HEK293 (cell line): ENCODE results near the gene PLB1.

Experiments
- CTCF ChIA-PET: fragments of 350-600 bp; formaldehyde crosslinking; extraction: SDS; loops from one replicate; lab custom pipeline; 2021; ENCODE audit warnings: antibody characterized with exemption; lab: Yijun Ruan, JAX
- POLR2A ChIA-PET: fragments of 300-600 bp; formaldehyde crosslinking; extraction: SDS; loops from one replicate; lab custom pipeline; 2020; ENCODE audit warnings: antibody characterized with exemption, inconsistent platforms; lab: Yijun Ruan, JAX
- H3K27ac ChIP-seq: fragments of 200-500 bp; sonication (Bioruptor generic); 2 replicates; pipeline ENCODE4 v1.5.1; 2014; ENCODE audit warnings: low read depth, low read length, control low read depth, inconsistent platforms; ENCODE audit errors: extremely low read depth
- H3K36me3 ChIP-seq, 2 experiments: fragments of 200-500 bp in 1 of 2; sonication (Bioruptor generic) in 1 of 2; 1 replicate in 1 of 2; 2 replicates in 1 of 2; pipeline ENCODE4 v1.5.1; 2014 to 2017; ENCODE audit warnings: inconsistent platforms in 2 of 2, low read length in 2 of 2; ENCODE audit not compliant: control insufficient read depth in 2 of 2, insufficient read depth in 1 of 2
- H3K4me1 ChIP-seq: fragments of 200-500 bp; sonication (Bioruptor generic); 2 replicates; pipeline ENCODE4 v1.5.1; 2014; ENCODE audit warnings: mild to moderate bottlenecking, low read length, inconsistent platforms; ENCODE audit not compliant: control insufficient read depth, insufficient read depth
- H3K4me3 ChIP-seq: 2 replicates; pipeline ENCODE4 v1.5.1; 2011; ENCODE audit warnings: low read depth, mild to moderate bottlenecking, control low read depth, low read length, moderate library complexity
- H3K9me3 ChIP-seq: fragments of 200-500 bp; sonication (Bioruptor generic); 2 replicates; pipeline ENCODE4 v1.5.1; 2014; ENCODE audit warnings: low read depth, low read length, inconsistent platforms; ENCODE audit not compliant: control insufficient read depth, insufficient read depth
- GLIS1 ChIP-seq: fragments of 450-650 bp; formaldehyde crosslinking; IDR thresholded peaks from 2 replicates; pipeline ENCODE4 v1.5.1; 2016; ENCODE audit warnings: missing biosample characterization, missing genetic modification characterization
- KLF8 ChIP-seq: fragments of 450-650 bp; formaldehyde crosslinking; IDR thresholded peaks from 2 replicates; pipeline ENCODE4 v1.5.1; 2016; ENCODE audit warnings: missing biosample characterization, missing genetic modification characterization
- ZBTB17 ChIP-seq: fragments of 450-650 bp; formaldehyde crosslinking; IDR thresholded peaks from 2 replicates; pipeline ENCODE4 v1.5.1; 2016; ENCODE audit warnings: missing biosample characterization, missing genetic modification characterization
- ZFP41 ChIP-seq: fragments of 450-650 bp; formaldehyde crosslinking; IDR thresholded peaks from 2 replicates; pipeline ENCODE4 v1.5.1; 2016; ENCODE audit warnings: missing biosample characterization, missing genetic modification characterization, borderline replicate concordance
- ZNF133 ChIP-seq: fragments of 450-650 bp; formaldehyde crosslinking; IDR thresholded peaks from 2 replicates; pipeline ENCODE4 v1.5.1; 2016; ENCODE audit warnings: missing biosample characterization, missing genetic modification characterization
- ZNF19 ChIP-seq: fragments of 450-650 bp; formaldehyde crosslinking; IDR thresholded peaks from 2 replicates; pipeline ENCODE4; 2016; ENCODE audit warnings: missing biosample characterization, missing genetic modification characterization, low read depth
- ZNF23 ChIP-seq: fragments of 450-650 bp; formaldehyde crosslinking; IDR thresholded peaks from 2 replicates; pipeline ENCODE4 v1.5.1; 2016; ENCODE audit warnings: missing biosample characterization, missing genetic modification characterization, borderline replicate concordance
- ZNF266 ChIP-seq: fragments of 450-650 bp; formaldehyde crosslinking; IDR thresholded peaks from 2 replicates; pipeline ENCODE4 v1.5.1; 2016; ENCODE audit warnings: missing biosample characterization, missing genetic modification characterization, low read depth
- ZNF350 ChIP-seq: fragments of 450-650 bp; formaldehyde crosslinking; IDR thresholded peaks from 2 replicates; pipeline ENCODE4 v1.5.0; 2017; ENCODE audit warnings: missing biosample characterization, mild to moderate bottlenecking, missing genetic modification characterization
- ZNF394 ChIP-seq: fragments of 450-650 bp; formaldehyde crosslinking; IDR thresholded peaks from 2 replicates; pipeline ENCODE4 v1.5.1; 2016; ENCODE audit warnings: missing biosample characterization, missing genetic modification characterization, mild to moderate bottlenecking, moderate library complexity, borderline replicate concordance
- ZNF555 ChIP-seq: fragments of 450-650 bp; formaldehyde crosslinking; conservative IDR thresholded peaks from 2 replicates; pipeline ENCODE4 v1.5.1; 2017; ENCODE audit warnings: missing biosample characterization, mild to moderate bottlenecking, missing genetic modification characterization, inconsistent platforms
- ZNF658 ChIP-seq: fragments of 450-650 bp; formaldehyde crosslinking; IDR thresholded peaks from 2 replicates; pipeline ENCODE4; 2016; ENCODE audit warnings: missing biosample characterization, missing genetic modification characterization
- ZNF837 ChIP-seq: fragments of 450-650 bp; formaldehyde crosslinking; IDR thresholded peaks from 2 replicates; pipeline ENCODE4 v1.5.1; 2016; ENCODE audit warnings: missing biosample characterization, missing genetic modification characterization
- ZNF843 ChIP-seq: fragments of 450-650 bp; formaldehyde crosslinking; IDR thresholded peaks from 2 replicates; pipeline ENCODE4 v1.5.1; 2016; ENCODE audit warnings: missing biosample characterization, missing genetic modification characterization
- TF ChIP-seq, protein P1 (sequence below): fragments of 450-650 bp; formaldehyde crosslinking; IDR thresholded peaks from 2 replicates; pipeline ENCODE4 v1.5.1; 2016; ENCODE audit warnings: missing biosample characterization, missing genetic modification characterization
- TF ChIP-seq, protein P2 (sequence below): fragments of 450-650 bp; formaldehyde crosslinking; IDR thresholded peaks from 2 replicates; pipeline ENCODE4 v1.5.1; 2016; ENCODE audit warnings: missing biosample characterization, missing genetic modification characterization
- TF ChIP-seq, protein P3 (sequence below): fragments of 450-650 bp; formaldehyde crosslinking; IDR thresholded peaks from 2 replicates; pipeline ENCODE4 v1.5.1; 2017; ENCODE audit warnings: missing biosample characterization, missing genetic modification characterization
- TF ChIP-seq, protein P4 (sequence below): fragments of 450-650 bp; formaldehyde crosslinking; IDR thresholded peaks from 2 replicates; pipeline ENCODE4 v1.5.1; 2016; ENCODE audit warnings: missing biosample characterization, missing genetic modification characterization, borderline replicate concordance

Gene PLB1, protein sequence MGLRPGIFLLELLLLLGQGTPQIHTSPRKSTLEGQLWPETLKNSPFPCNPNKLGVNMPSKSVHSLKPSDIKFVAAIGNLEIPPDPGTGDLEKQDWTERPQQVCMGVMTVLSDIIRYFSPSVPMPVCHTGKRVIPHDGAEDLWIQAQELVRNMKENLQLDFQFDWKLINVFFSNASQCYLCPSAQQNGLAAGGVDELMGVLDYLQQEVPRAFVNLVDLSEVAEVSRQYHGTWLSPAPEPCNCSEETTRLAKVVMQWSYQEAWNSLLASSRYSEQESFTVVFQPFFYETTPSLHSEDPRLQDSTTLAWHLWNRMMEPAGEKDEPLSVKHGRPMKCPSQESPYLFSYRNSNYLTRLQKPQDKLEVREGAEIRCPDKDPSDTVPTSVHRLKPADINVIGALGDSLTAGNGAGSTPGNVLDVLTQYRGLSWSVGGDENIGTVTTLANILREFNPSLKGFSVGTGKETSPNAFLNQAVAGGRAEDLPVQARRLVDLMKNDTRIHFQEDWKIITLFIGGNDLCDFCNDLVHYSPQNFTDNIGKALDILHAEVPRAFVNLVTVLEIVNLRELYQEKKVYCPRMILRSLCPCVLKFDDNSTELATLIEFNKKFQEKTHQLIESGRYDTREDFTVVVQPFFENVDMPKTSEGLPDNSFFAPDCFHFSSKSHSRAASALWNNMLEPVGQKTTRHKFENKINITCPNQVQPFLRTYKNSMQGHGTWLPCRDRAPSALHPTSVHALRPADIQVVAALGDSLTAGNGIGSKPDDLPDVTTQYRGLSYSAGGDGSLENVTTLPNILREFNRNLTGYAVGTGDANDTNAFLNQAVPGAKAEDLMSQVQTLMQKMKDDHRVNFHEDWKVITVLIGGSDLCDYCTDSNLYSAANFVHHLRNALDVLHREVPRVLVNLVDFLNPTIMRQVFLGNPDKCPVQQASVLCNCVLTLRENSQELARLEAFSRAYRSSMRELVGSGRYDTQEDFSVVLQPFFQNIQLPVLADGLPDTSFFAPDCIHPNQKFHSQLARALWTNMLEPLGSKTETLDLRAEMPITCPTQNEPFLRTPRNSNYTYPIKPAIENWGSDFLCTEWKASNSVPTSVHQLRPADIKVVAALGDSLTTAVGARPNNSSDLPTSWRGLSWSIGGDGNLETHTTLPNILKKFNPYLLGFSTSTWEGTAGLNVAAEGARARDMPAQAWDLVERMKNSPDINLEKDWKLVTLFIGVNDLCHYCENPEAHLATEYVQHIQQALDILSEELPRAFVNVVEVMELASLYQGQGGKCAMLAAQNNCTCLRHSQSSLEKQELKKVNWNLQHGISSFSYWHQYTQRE (N-terminal part only)

DNA sequence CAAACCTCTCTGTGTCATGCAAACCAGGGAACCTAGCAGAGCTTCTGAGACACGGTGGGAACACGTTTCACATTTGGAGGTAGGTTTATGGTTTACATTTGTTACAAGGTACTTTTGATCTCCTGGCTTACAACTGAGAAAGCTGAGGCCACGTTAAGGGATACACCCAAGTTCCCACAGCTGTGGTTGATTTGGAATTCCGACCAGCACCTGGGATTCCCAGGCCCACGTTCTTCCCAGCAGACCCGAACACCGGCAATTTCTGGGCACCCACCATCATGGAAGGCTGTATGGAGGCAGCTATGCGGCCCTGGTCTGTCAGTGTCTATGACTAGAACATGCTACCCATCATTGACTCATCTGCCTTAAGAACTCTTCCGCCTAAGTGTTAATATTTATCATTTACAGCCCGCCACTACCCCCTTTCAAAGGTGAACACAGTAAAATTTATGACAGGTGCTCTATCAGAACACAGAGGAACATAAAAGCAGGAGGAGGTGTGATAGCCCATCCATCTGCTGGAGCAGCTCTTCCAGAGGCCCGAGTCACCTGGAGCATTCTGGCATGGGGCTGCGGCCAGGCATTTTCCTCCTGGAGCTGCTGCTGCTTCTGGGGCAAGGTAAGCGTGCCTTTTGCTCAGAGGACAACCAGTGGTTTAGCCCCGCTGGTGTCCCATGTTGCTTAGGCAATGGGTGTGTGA is at the start of gene PLB1:
Gene PLB1, plus strand, starts transcription at position 510 of the 700 bp plus-strand sequence. Its CDS starts 55 bp downstream, at position 565.
- H3K27ac ChIP-seq, result no peak within 1 kb of the TSS
- no peaks in the 10 kb centered on the region for H3K9me3 ChIP-seq
- no peaks in the 10 kb centered on the region for H3K36me3 ChIP-seq
- TF ChIP-seq ZNF23 (tag by site-specific recombination) (no peak), ZNF266 (tag by site-specific recombination) (no peak), ZNF555 (tag by site-specific recombination) (no peak), ZNF394 (tag by site-specific recombination) (no peak), ZNF658 (tag by site-specific recombination) (no peak), ZNF350 (tag by site-specific recombination) (no peak), ZBTB17 (tag by site-specific recombination) (no peak), ZNF19 (no peak), ZNF133 (tag by site-specific recombination) (no peak), GLIS1 (tag by site-specific recombination) (no peak), ZNF843 (tag by site-specific recombination) (no peak), ZFP41 (tag by site-specific recombination) (no peak), KLF8 (tag by site-specific recombination) (no peak), ZNF837 (tag by site-specific recombination) (no peak)
- TF ChIP-seq, protein P1, sequence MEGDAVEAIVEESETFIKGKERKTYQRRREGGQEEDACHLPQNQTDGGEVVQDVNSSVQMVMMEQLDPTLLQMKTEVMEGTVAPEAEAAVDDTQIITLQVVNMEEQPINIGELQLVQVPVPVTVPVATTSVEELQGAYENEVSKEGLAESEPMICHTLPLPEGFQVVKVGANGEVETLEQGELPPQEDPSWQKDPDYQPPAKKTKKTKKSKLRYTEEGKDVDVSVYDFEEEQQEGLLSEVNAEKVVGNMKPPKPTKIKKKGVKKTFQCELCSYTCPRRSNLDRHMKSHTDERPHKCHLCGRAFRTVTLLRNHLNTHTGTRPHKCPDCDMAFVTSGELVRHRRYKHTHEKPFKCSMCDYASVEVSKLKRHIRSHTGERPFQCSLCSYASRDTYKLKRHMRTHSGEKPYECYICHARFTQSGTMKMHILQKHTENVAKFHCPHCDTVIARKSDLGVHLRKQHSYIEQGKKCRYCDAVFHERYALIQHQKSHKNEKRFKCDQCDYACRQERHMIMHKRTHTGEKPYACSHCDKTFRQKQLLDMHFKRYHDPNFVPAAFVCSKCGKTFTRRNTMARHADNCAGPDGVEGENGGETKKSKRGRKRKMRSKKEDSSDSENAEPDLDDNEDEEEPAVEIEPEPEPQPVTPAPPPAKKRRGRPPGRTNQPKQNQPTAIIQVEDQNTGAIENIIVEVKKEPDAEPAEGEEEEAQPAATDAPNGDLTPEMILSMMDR (tag by site-specific recombination), result no peak
- TF ChIP-seq, protein P2, sequence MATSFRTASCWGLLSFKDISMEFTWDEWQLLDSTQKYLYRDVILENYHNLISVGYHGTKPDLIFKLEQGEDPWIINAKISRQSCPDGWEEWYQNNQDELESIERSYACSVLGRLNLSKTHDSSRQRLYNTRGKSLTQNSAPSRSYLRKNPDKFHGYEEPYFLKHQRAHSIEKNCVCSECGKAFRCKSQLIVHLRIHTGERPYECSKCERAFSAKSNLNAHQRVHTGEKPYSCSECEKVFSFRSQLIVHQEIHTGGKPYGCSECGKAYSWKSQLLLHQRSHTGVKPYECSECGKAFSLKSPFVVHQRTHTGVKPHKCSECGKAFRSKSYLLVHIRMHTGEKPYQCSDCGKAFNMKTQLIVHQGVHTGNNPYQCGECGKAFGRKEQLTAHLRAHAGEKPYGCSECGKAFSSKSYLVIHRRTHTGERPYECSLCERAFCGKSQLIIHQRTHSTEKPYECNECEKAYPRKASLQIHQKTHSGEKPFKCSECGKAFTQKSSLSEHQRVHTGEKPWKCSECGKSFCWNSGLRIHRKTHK (tag by site-specific recombination), result no peak
- TF ChIP-seq, protein P3, sequence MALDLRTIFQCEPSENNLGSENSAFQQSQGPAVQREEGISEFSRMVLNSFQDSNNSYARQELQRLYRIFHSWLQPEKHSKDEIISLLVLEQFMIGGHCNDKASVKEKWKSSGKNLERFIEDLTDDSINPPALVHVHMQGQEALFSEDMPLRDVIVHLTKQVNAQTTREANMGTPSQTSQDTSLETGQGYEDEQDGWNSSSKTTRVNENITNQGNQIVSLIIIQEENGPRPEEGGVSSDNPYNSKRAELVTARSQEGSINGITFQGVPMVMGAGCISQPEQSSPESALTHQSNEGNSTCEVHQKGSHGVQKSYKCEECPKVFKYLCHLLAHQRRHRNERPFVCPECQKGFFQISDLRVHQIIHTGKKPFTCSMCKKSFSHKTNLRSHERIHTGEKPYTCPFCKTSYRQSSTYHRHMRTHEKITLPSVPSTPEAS, result no peak
- TF ChIP-seq, protein P4, sequence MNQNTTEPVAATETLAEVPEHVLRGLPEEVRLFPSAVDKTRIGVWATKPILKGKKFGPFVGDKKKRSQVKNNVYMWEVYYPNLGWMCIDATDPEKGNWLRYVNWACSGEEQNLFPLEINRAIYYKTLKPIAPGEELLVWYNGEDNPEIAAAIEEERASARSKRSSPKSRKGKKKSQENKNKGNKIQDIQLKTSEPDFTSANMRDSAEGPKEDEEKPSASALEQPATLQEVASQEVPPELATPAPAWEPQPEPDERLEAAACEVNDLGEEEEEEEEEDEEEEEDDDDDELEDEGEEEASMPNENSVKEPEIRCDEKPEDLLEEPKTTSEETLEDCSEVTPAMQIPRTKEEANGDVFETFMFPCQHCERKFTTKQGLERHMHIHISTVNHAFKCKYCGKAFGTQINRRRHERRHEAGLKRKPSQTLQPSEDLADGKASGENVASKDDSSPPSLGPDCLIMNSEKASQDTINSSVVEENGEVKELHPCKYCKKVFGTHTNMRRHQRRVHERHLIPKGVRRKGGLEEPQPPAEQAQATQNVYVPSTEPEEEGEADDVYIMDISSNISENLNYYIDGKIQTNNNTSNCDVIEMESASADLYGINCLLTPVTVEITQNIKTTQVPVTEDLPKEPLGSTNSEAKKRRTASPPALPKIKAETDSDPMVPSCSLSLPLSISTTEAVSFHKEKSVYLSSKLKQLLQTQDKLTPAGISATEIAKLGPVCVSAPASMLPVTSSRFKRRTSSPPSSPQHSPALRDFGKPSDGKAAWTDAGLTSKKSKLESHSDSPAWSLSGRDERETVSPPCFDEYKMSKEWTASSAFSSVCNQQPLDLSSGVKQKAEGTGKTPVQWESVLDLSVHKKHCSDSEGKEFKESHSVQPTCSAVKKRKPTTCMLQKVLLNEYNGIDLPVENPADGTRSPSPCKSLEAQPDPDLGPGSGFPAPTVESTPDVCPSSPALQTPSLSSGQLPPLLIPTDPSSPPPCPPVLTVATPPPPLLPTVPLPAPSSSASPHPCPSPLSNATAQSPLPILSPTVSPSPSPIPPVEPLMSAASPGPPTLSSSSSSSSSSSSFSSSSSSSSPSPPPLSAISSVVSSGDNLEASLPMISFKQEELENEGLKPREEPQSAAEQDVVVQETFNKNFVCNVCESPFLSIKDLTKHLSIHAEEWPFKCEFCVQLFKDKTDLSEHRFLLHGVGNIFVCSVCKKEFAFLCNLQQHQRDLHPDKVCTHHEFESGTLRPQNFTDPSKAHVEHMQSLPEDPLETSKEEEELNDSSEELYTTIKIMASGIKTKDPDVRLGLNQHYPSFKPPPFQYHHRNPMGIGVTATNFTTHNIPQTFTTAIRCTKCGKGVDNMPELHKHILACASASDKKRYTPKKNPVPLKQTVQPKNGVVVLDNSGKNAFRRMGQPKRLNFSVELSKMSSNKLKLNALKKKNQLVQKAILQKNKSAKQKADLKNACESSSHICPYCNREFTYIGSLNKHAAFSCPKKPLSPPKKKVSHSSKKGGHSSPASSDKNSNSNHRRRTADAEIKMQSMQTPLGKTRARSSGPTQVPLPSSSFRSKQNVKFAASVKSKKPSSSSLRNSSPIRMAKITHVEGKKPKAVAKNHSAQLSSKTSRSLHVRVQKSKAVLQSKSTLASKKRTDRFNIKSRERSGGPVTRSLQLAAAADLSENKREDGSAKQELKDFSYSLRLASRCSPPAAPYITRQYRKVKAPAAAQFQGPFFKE, result no peak
- H3K4me3 ChIP-seq, result no peak within 1 kb of the TSS
- CTCF ChIA-PET, result no interaction called here
- POLR2A ChIA-PET, result no interaction called here
- no peaks in the 10 kb centered on the region for H3K4me1 ChIP-seq
